Measurements from ENCODE around the gene CA10. TPM values are rescaled to one million over a fixed set of nuclear protein-coding genes. Genes with fewer than 3 reads are reported as not detected.

CA10 gene
- polyA plus RNA-seq, 4 donors, result 0.19 to 0.31 TPM; not detected in 2

GRCh38 chr17:51646539-51646938 is 512.0 kb downstream of the CA10 start:
- DNase-seq (no peak), FAIRE-seq (no peak)
- no peaks in the 10 kb centered on the region for H3K27me3 ChIP-seq (ENCODE audit: control insufficient read depth in 3 of 3, insufficient read depth in 3 of 3, low read length in 3 of 3)
- no peaks in the 10 kb centered on the region for H3K9me3 ChIP-seq (ENCODE audit: control insufficient read depth in 2 of 2, insufficient read depth in 1 of 2, low read depth in 1 of 2, low read length in 1 of 2)
- H3K4me1 ChIP-seq (ENCODE audit: control insufficient read depth in 3 of 3, insufficient read depth in 2 of 3, low read depth in 1 of 3, low read length in 2 of 3), result no peaks in the 10 kb centered on the region
- no peaks in the 10 kb centered on the region for H3K36me3 ChIP-seq (ENCODE audit: control insufficient read depth in 3 of 3, insufficient read depth in 2 of 3, low read depth in 1 of 3, low read length in 3 of 3)
- WGBS, 3 donors, result 65 to 68% (median 67%) methylated on average over 4 of the region's 4 CpGs
- no peak overlapping the region for H3K4me3 ChIP-seq (ENCODE audit: low read depth in 1 of 3, low read length in 3 of 3)
- H3K27ac ChIP-seq (ENCODE audit: low read depth in 1 of 3, low read length in 2 of 3), result no peak overlapping the region

GRCh38 chr17:51645056-51645455 is 513.5 kb downstream of the CA10 start:
- FAIRE-seq (no peak), DNase-seq (no peak)
- H3K4me3 ChIP-seq (ENCODE audit: low read depth in 1 of 3, low read length in 3 of 3), result no peak overlapping the region
- no peaks in the 10 kb centered on the region for H3K36me3 ChIP-seq (ENCODE audit: control insufficient read depth in 3 of 3, insufficient read depth in 2 of 3, low read depth in 1 of 3, low read length in 3 of 3)
- no peaks in the 10 kb centered on the region for H3K4me1 ChIP-seq (ENCODE audit: control insufficient read depth in 3 of 3, insufficient read depth in 2 of 3, low read depth in 1 of 3, low read length in 2 of 3)
- 61 to 76% (median 67%) methylated on average over 4 of the region's 4 CpGs for WGBS, 3 donors
- H3K27me3 ChIP-seq (ENCODE audit: control insufficient read depth in 3 of 3, insufficient read depth in 3 of 3, low read length in 3 of 3), result no peaks in the 10 kb centered on the region
- H3K9me3 ChIP-seq (ENCODE audit: control insufficient read depth in 2 of 2, insufficient read depth in 1 of 2, low read depth in 1 of 2, low read length in 1 of 2), result no peaks in the 10 kb centered on the region
- no peak overlapping the region for H3K27ac ChIP-seq (ENCODE audit: low read depth in 1 of 3, low read length in 2 of 3)

GRCh38 chr17:51643702-51644490 is 514.6 kb downstream of the CA10 start:
- no peak overlapping the region for H3K4me3 ChIP-seq (ENCODE audit: low read depth in 1 of 3, low read length in 3 of 3)
- no peaks in the 10 kb centered on the region for H3K36me3 ChIP-seq (ENCODE audit: control insufficient read depth in 3 of 3, insufficient read depth in 2 of 3, low read depth in 1 of 3, low read length in 3 of 3)
- H3K9me3 ChIP-seq (ENCODE audit: control insufficient read depth in 2 of 2, insufficient read depth in 1 of 2, low read depth in 1 of 2, low read length in 1 of 2), result no peaks in the 10 kb centered on the region
- FAIRE-seq, result no peak
- no peak overlapping the region for H3K27ac ChIP-seq (ENCODE audit: low read depth in 1 of 3, low read length in 2 of 3)
- no peaks in the 10 kb centered on the region for H3K27me3 ChIP-seq (ENCODE audit: control insufficient read depth in 3 of 3, insufficient read depth in 3 of 3, low read length in 3 of 3)
- H3K4me1 ChIP-seq (ENCODE audit: control insufficient read depth in 3 of 3, insufficient read depth in 2 of 3, low read depth in 1 of 3, low read length in 2 of 3), result no peaks in the 10 kb centered on the region
- 79 to 83% (median 81%) methylated on average over 10 of the region's 10 CpGs for WGBS, 3 donors
- DNase-seq, result no peak

- H3K4me1 ChIP-seq (ENCODE audit: control insufficient read depth in 3 of 3, insufficient read depth in 2 of 3, low read depth in 1 of 3, low read length in 2 of 3), result no peaks in the 10 kb centered on the region
- no peak overlapping the region for H3K4me3 ChIP-seq (ENCODE audit: low read depth in 1 of 3, low read length in 3 of 3)
- 67 to 76% (median 70%) methylated on average over 8 of the region's 8 CpGs for WGBS, 3 donors
- no peaks in the 10 kb centered on the region for H3K36me3 ChIP-seq (ENCODE audit: control insufficient read depth in 3 of 3, insufficient read depth in 2 of 3, low read depth in 1 of 3, low read length in 3 of 3)
- H3K27ac ChIP-seq (ENCODE audit: low read depth in 1 of 3, low read length in 2 of 3), result no peak overlapping the region
- DNase-seq, result no peak
- no peaks in the 10 kb centered on the region for H3K27me3 ChIP-seq (ENCODE audit: control insufficient read depth in 3 of 3, insufficient read depth in 3 of 3, low read length in 3 of 3)
- H3K9me3 ChIP-seq (ENCODE audit: control insufficient read depth in 2 of 2, insufficient read depth in 1 of 2, low read depth in 1 of 2, low read length in 1 of 2), result no peaks in the 10 kb centered on the region
- FAIRE-seq, result no peak
Observed at GRCh38 chr17:51642029-51642428, 516.5 kb downstream of the CA10 start.

- H3K9me3 ChIP-seq (ENCODE audit: control insufficient read depth in 2 of 2, insufficient read depth in 1 of 2, low read depth in 1 of 2, low read length in 1 of 2), result no peaks in the 10 kb centered on the region
- WGBS, 3 donors, result 23 to 34% (median 30%) methylated on average over 4 of the region's 4 CpGs
- no peak for FAIRE-seq
- no peak for DNase-seq
- H3K4me1 ChIP-seq (ENCODE audit: control insufficient read depth in 3 of 3, insufficient read depth in 2 of 3, low read depth in 1 of 3, low read length in 2 of 3), result no peaks in the 10 kb centered on the region
- H3K27ac ChIP-seq (ENCODE audit: low read depth in 1 of 3, low read length in 2 of 3), result no peak overlapping the region
- no peaks in the 10 kb centered on the region for H3K36me3 ChIP-seq (ENCODE audit: control insufficient read depth in 3 of 3, insufficient read depth in 2 of 3, low read depth in 1 of 3, low read length in 3 of 3)
- no peak overlapping the region for H3K4me3 ChIP-seq (ENCODE audit: low read depth in 1 of 3, low read length in 3 of 3)
- H3K27me3 ChIP-seq (ENCODE audit: control insufficient read depth in 3 of 3, insufficient read depth in 3 of 3, low read length in 3 of 3), result no peaks in the 10 kb centered on the region
Observed at GRCh38 chr17:51640108-51640622, 518.3 kb downstream of the CA10 start.

DNA sequence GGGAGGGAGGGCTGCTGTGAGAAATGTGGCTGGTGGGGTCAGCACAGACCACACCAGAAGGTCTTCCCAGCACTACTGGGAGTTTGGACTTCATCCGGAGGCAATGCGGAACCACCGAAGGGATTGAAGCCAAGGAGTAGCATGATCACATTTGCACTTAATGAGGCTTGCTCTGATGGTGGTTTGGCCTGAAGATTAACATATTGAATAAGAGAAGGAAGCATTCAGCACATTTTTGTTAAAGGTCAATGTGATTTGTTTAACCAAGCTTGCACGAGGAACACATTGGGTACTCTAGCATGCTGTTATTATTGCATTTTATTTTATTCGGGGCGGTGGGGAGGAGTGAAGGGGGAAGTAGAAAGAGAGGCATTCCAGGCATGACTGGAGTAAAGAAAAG is 519.5 kb downstream of the CA10 start:
- H3K36me3 ChIP-seq (ENCODE audit: control insufficient read depth in 3 of 3, insufficient read depth in 2 of 3, low read depth in 1 of 3, low read length in 3 of 3), result no peaks in the 10 kb centered on the region
- DNase-seq (no peak), FAIRE-seq (no peak)
- no peaks in the 10 kb centered on the region for H3K4me1 ChIP-seq (ENCODE audit: control insufficient read depth in 3 of 3, insufficient read depth in 2 of 3, low read depth in 1 of 3, low read length in 2 of 3)
- 82 to 86% (median 84%) methylated on average over 6 of the region's 6 CpGs for WGBS, 3 donors
- no peaks in the 10 kb centered on the region for H3K9me3 ChIP-seq (ENCODE audit: control insufficient read depth in 2 of 2, insufficient read depth in 1 of 2, low read depth in 1 of 2, low read length in 1 of 2)
- no peaks in the 10 kb centered on the region for H3K27me3 ChIP-seq (ENCODE audit: control insufficient read depth in 3 of 3, insufficient read depth in 3 of 3, low read length in 3 of 3)
- no peak overlapping the region for H3K4me3 ChIP-seq (ENCODE audit: low read depth in 1 of 3, low read length in 3 of 3)
- no peak overlapping the region for H3K27ac ChIP-seq (ENCODE audit: low read depth in 1 of 3, low read length in 2 of 3)

DNA sequence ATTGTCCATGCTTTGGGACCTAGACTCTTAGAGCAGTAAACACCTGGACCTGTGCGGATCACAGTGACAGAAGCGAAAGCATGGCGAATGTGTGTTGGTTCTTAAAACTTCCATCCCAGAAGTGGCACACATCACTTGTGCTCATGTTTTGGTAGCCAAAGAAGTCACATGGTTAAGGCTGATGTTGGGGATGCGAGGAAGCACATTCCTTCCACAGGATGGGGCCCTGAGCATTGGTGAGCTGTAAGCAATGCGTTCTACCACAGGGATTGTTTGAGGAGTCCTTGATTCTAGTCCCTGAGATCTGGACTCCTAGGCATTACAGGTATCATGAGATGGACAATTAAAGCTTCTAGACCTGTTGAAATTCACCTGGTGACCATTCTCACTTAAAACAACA is 522.2 kb downstream of the CA10 start:
- Histone ChIP-seq H3K27me3 (ENCODE audit: control insufficient read depth in 3 of 3, insufficient read depth in 3 of 3, low read length in 3 of 3) (no peaks in the 10 kb centered on the region), H3K36me3 (ENCODE audit: control insufficient read depth in 3 of 3, insufficient read depth in 2 of 3, low read depth in 1 of 3, low read length in 3 of 3) (no peaks in the 10 kb centered on the region), H3K27ac (ENCODE audit: low read depth in 1 of 3, low read length in 2 of 3) (no peak overlapping the region), H3K4me1 (ENCODE audit: control insufficient read depth in 3 of 3, insufficient read depth in 2 of 3, low read depth in 1 of 3, low read length in 2 of 3) (no peaks in the 10 kb centered on the region), H3K9me3 (ENCODE audit: control insufficient read depth in 2 of 2, insufficient read depth in 1 of 2, low read depth in 1 of 2, low read length in 1 of 2) (no peaks in the 10 kb centered on the region), H3K4me3 (ENCODE audit: low read depth in 1 of 3, low read length in 3 of 3) (no peak overlapping the region)
- WGBS, 3 donors, result 80 to 84% (median 82%) methylated on average over 5 of the region's 5 CpGs
- no peak for FAIRE-seq
- DNase-seq, result no peak

GRCh38 chr17:51630101-51630671 is 528.3 kb downstream of the CA10 start:
- H3K27me3 ChIP-seq (ENCODE audit: control insufficient read depth in 3 of 3, insufficient read depth in 3 of 3, low read length in 3 of 3), result peaks cover 0 to 2% (median 0%) of the 10 kb centered on the region in 3 donors
- no peaks in the 10 kb centered on the region for H3K9me3 ChIP-seq (ENCODE audit: control insufficient read depth in 2 of 2, insufficient read depth in 1 of 2, low read depth in 1 of 2, low read length in 1 of 2)
- WGBS, 3 donors, result 12 to 27% (median 19%) methylated on average over 5 of the region's 5 CpGs
- H3K36me3 ChIP-seq (ENCODE audit: control insufficient read depth in 3 of 3, insufficient read depth in 2 of 3, low read depth in 1 of 3, low read length in 3 of 3), result no peaks in the 10 kb centered on the region
- H3K27ac ChIP-seq (ENCODE audit: low read depth in 1 of 3, low read length in 2 of 3), result no peak overlapping the region
- H3K4me3 ChIP-seq (ENCODE audit: low read depth in 1 of 3, low read length in 3 of 3), result no peak overlapping the region
- H3K4me1 ChIP-seq (ENCODE audit: control insufficient read depth in 3 of 3, insufficient read depth in 2 of 3, low read depth in 1 of 3, low read length in 2 of 3), result no peaks in the 10 kb centered on the region
- FAIRE-seq (no peak), DNase-seq (no peak)
